Neural cell (in vitro differentiated cells): Measurements from ENCODE around the gene SCGB1D2. TPM values are rescaled to one million over a fixed set of nuclear protein-coding genes. Genes with fewer than 3 reads are reported as not detected.
"Not testable (repeated sequence)": the region's sequence is repeated elsewhere in the genome, so short reads cannot be mapped to it uniquely, and the experiment has no call there.

Experiments
- H2AFZ ChIP-seq: fragments of 200-600, 300-800 bp; sonication (generic), shearing (Covaris generic); 2 replicates; pipeline ENCODE4 v1.6.0; 2014; ENCODE audit warnings: low read depth, mild to moderate bottlenecking, antibody characterized with exemption, low read length, moderate library complexity
- H3F3A ChIP-seq: fragments of 200-600 bp; shearing (Covaris generic); 2 replicates; pipeline ENCODE4 v1.6.1; 2016; ENCODE audit warnings: mild to moderate bottlenecking, moderate library complexity, mixed read lengths, antibody characterized with exemption, low read length; ENCODE audit not compliant: insufficient read depth, poor library complexity, severe bottlenecking
- H3K27ac ChIP-seq: fragments of 200-600, 300-800 bp; sonication (generic), shearing (Covaris generic); 2 replicates; pipeline ENCODE4 v1.5.1; 2014; ENCODE audit warnings: mild to moderate bottlenecking, low read length, moderate library complexity
- H3K27me3 ChIP-seq: fragments of 300-800, 200-600 bp; sonication (generic), shearing (Covaris generic); 2 replicates; pipeline ENCODE4 v1.6.0; 2014; ENCODE audit warnings: mild to moderate bottlenecking, low read depth, low read length, moderate library complexity; ENCODE audit not compliant: insufficient read depth
- H3K36me3 ChIP-seq: fragments of 300-800, 200-600 bp; sonication (generic), shearing (Covaris generic); 2 replicates; pipeline ENCODE4 v1.5.1; 2014; ENCODE audit warnings: mild to moderate bottlenecking, antibody characterized with exemption, low read length, moderate library complexity; ENCODE audit not compliant: insufficient read depth
- H3K4me2 ChIP-seq: fragments of 300-800, 200-600 bp; sonication (generic), shearing (Covaris generic); 2 replicates; pipeline ENCODE4 v1.6.0; 2014; ENCODE audit warnings: mild to moderate bottlenecking, low read length
- H3K4me3 ChIP-seq: fragments of 300-800, 200-600 bp; sonication (generic), shearing (Covaris generic); 2 replicates; pipeline ENCODE4 v1.5.1; 2014; ENCODE audit warnings: mild to moderate bottlenecking, low read length, moderate library complexity
- H3K79me2 ChIP-seq: fragments of 200-600 bp; shearing (Covaris generic); replicated peaks from 2 replicates; pipeline ENCODE4 v1.6.0; 2014; ENCODE audit warnings: mild to moderate bottlenecking, low read length, moderate library complexity; ENCODE audit not compliant: insufficient read depth
- H3K9ac ChIP-seq: fragments of 300-800, 200-600 bp; sonication (generic), shearing (Covaris generic); 2 replicates; pipeline ENCODE4 v1.6.1; 2016; ENCODE audit warnings: mild to moderate bottlenecking, low read length, mixed read lengths
- H3K9me2 ChIP-seq: fragments of 200-600 bp; shearing (Covaris generic); 2 replicates; pipeline ENCODE4 v1.6.1; 2016; ENCODE audit warnings: mild to moderate bottlenecking, low read length, mixed read lengths; ENCODE audit not compliant: insufficient read depth
- H3K9me3 ChIP-seq: fragments of 200-600, 300-800 bp; sonication (generic), shearing (Covaris generic); 2 replicates; pipeline ENCODE4 v1.6.1; 2016; ENCODE audit warnings: mild to moderate bottlenecking, mixed run types, low read length, moderate library complexity, mixed read lengths
- H4K20me1 ChIP-seq: fragments of 200-600 bp; shearing (Covaris generic); 2 replicates; pipeline ENCODE4 v1.6.1; 2016; ENCODE audit warnings: mild to moderate bottlenecking, mixed run types; ENCODE audit not compliant: insufficient read depth
- EP300 ChIP-seq: fragments of 450-650 bp; conservative IDR thresholded peaks from 2 replicates; pipeline ENCODE4 v1.6.1; 2014; ENCODE audit warnings: antibody characterized with exemption, mild to moderate bottlenecking, moderate library complexity; ENCODE audit not compliant: poor library complexity, severe bottlenecking
- EZH2 ChIP-seq: fragments of 200-600, 300-800 bp; shearing (Covaris generic), sonication (generic); IDR thresholded peaks from 2 replicates; pipeline ENCODE4 v1.6.1; 2014; ENCODE audit warnings: antibody characterized with exemption, low read length, borderline replicate concordance, mild to moderate bottlenecking; ENCODE audit not compliant: insufficient read depth, poor library complexity, severe bottlenecking
- MXI1 ChIP-seq: fragments of 450-650 bp; conservative IDR thresholded peaks from 2 replicates; pipeline ENCODE4 v1.6.1; 2014; ENCODE audit warnings: antibody characterized with exemption, mild to moderate bottlenecking; ENCODE audit not compliant: poor library complexity, severe bottlenecking
- POLR2AphosphoS5 ChIP-seq: IDR thresholded peaks from 2 replicates; pipeline ENCODE4 v1.6.1; 2012
- RAD21 ChIP-seq: fragments of 450-650 bp; conservative IDR thresholded peaks from 2 replicates; pipeline ENCODE4 v1.6.1; 2014; ENCODE audit warnings: antibody characterized with exemption, mild to moderate bottlenecking, moderate library complexity
- REST ChIP-seq: IDR thresholded peaks from 2 replicates; pipeline ENCODE4 v1.6.1; 2012; ENCODE audit warnings: borderline replicate concordance
- SMC3 ChIP-seq: fragments of 450-650 bp; conservative IDR thresholded peaks from 2 replicates; pipeline ENCODE4 v1.6.1; 2014; ENCODE audit warnings: antibody characterized with exemption, mild to moderate bottlenecking, moderate library complexity; ENCODE audit not compliant: poor library complexity
- TAF1 ChIP-seq: IDR thresholded peaks from 2 replicates; pipeline ENCODE4 v1.6.1; 2012; ENCODE audit warnings: low read depth
- polyA minus RNA-seq: library from RNA; depleted of rRNA, polyadenylated mRNA; stranded (reverse); fragments of >200 nt; gene quantifications from 2 replicates; pipeline ENCODE4 v1.2.3, GENCODE V29; 2014
- polyA plus RNA-seq: library from polyadenylated mRNA; depleted of rRNA; stranded (reverse); fragments of >200 nt; gene quantifications from 2 replicates; pipeline ENCODE4 v1.2.3, GENCODE V29; 2014
- TF ChIP-seq, protein P1 (sequence below): fragments of 450-650 bp; IDR thresholded peaks from 2 replicates; pipeline ENCODE4 v1.5.1; 2014; ENCODE audit warnings: antibody characterized with exemption, mild to moderate bottlenecking, moderate library complexity; ENCODE audit not compliant: poor library complexity, severe bottlenecking

SCGB1D2 gene, protein sequence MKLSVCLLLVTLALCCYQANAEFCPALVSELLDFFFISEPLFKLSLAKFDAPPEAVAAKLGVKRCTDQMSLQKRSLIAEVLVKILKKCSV
- polyA plus RNA-seq (not detected in 2 replicates), polyA minus RNA-seq (not detected in 2 replicates)

DNA sequence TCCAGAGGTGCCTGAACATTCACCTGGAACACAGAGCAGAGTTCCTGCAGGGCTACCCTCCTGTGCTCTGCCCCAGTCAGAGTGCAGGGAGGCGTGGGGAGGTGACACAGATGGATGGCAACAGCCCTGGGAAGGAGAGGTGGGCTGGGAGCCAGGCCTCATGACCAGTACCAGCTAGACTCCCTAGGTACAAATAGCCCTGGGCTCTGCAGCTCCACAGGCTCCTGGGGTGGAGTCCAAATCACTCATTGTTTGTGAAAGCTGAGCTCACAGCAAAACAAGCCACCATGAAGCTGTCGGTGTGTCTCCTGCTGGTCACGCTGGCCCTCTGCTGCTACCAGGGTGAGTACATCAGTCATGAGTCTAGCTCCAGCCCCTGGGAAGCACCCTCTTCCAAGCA lies at the start of gene SCGB1D2:
SCGB1D2 (plus strand) TSS at position 219 of the 400 bp plus-strand sequence; CDS start at position 288, 69 bp downstream.
- no peaks in the 10 kb centered on the region for H4K20me1 ChIP-seq
- no peaks in the 10 kb centered on the region for H3K9me2 ChIP-seq
- H3K9ac ChIP-seq, result no peak within 1 kb of the TSS
- no peak within 1 kb of the TSS for H2AFZ ChIP-seq
- H3K4me3 ChIP-seq, result no peak within 1 kb of the TSS
- no peak within 1 kb of the TSS for H3K27ac ChIP-seq
- H3K4me2 ChIP-seq, result no peak within 1 kb of the TSS
- H3F3A ChIP-seq, result no peaks in the 10 kb centered on the region
- no peaks in the 10 kb centered on the region for H3K27me3 ChIP-seq
- no peaks in the 10 kb centered on the region for H3K79me2 ChIP-seq
- H3K9me3 ChIP-seq, result no peaks in the 10 kb centered on the region
- no peak for TF ChIP-seq TAF1
- no peak for TF ChIP-seq RAD21
- TF ChIP-seq SMC3, result no peak
- TF ChIP-seq REST, result no peak
- TF ChIP-seq MXI1, result no peak
- TF ChIP-seq, protein P1, sequence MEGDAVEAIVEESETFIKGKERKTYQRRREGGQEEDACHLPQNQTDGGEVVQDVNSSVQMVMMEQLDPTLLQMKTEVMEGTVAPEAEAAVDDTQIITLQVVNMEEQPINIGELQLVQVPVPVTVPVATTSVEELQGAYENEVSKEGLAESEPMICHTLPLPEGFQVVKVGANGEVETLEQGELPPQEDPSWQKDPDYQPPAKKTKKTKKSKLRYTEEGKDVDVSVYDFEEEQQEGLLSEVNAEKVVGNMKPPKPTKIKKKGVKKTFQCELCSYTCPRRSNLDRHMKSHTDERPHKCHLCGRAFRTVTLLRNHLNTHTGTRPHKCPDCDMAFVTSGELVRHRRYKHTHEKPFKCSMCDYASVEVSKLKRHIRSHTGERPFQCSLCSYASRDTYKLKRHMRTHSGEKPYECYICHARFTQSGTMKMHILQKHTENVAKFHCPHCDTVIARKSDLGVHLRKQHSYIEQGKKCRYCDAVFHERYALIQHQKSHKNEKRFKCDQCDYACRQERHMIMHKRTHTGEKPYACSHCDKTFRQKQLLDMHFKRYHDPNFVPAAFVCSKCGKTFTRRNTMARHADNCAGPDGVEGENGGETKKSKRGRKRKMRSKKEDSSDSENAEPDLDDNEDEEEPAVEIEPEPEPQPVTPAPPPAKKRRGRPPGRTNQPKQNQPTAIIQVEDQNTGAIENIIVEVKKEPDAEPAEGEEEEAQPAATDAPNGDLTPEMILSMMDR, result no peak
- no peak for TF ChIP-seq EZH2
- no peak for TF ChIP-seq POLR2AphosphoS5
- no peak for TF ChIP-seq EP300
- no peaks in the 10 kb centered on the region for H3K36me3 ChIP-seq

DNA sequence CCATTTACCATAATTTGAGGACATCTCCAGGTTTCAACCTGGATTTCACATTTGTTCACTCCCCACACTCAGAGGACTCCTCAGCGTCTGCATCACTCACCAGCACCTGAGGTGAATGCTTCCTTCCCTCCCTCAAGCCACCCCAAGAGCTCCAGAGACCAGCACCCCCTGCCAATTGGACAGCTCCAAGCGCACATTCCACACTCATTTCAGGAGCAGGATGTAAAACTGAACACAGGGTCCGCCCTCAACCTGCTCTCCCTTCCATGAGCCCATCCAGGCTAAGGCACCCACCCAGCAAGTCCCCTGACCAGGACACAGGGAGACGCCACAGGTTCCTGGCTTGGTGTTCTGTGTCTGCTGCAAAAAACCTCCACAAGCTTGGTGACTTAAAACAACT lies 48.1 kb upstream of the SCGB1D2 start:
- H3K9me3 ChIP-seq, result no peaks in the 10 kb centered on the region
- TF ChIP-seq EP300 (no peak), SMC3 (no peak), RAD21 (no peak)
- TF ChIP-seq, protein P1, result no peak
- H4K20me1 ChIP-seq, result no peaks in the 10 kb centered on the region

DNA sequence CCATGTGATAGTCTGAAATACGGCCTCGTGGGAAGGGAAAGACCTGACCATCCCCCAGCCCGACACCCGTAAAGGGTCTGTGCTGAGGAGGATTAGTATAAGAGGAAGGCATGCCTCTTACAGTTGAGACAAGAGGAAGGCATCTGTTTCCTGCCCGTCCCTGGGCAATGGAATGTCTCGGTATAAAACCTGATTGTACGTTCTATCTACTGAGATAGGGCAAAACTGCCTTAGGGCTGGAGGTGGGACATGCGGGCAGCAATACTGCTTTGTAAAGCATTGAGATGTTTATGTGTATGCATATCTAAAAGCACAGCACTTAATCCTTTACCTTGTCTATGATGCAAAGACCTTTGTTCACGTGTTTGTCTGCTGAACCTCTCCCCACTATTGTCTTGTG lies 47.0 kb upstream of the SCGB1D2 start:
- H3K27me3 ChIP-seq, H3F3A ChIP-seq, H3K4me2 ChIP-seq, H3K79me2 ChIP-seq, H2AFZ ChIP-seq, H4K20me1 ChIP-seq, H3K4me3 ChIP-seq, H3K36me3 ChIP-seq, H3K9ac ChIP-seq, H3K27ac ChIP-seq, H3K9me2 ChIP-seq, H3K9me3 ChIP-seq: not testable (repeated sequence)

More for the DNA sequence above, 48.1 kb upstream of the SCGB1D2 start:
- no peaks in the 10 kb centered on the region for H3F3A ChIP-seq
- no peaks in the 10 kb centered on the region for H3K79me2 ChIP-seq
- H3K9me2 ChIP-seq, result no peaks in the 10 kb centered on the region
- H3K27me3 ChIP-seq, result no peaks in the 10 kb centered on the region
- H3K27ac ChIP-seq, result no peak overlapping the region
- H3K4me3 ChIP-seq, result no peak overlapping the region
- H3K9ac ChIP-seq, result no peak overlapping the region
- H3K4me2 ChIP-seq, result no peak overlapping the region
- H2AFZ ChIP-seq, result no peak overlapping the region
- no peaks in the 10 kb centered on the region for H3K36me3 ChIP-seq
